Measurements from ENCODE around the gene MRPS11.
A peak's percentile ranks its signal among the peaks of the same experiment; 100 is the strongest.
"Not testable (repeated sequence)": the region's sequence is repeated elsewhere in the genome, so short reads cannot be mapped to it uniquely, and the experiment has no call there.

The MRPS11 gene

DNA sequence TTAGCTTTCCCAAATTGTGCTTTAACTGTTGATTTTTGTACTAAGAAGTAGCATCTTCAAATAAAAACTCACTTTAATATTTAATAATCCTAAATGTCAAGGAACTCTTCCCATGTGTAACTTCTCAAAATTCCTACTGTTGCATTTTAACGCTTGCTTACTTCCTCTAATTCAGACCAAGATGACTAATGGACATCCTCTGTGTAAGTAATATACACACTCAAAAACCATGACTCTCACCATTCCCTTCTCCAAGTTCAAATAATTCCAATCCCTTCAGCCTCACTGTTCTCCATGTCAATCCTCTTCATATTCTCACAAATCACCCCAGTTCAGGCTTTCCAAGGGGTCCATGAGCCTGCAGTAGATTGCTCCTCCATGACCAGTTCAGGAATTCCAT, 13.3 kb upstream of the MRPS11 start:
- in situ Hi-C loops (cut with MboI; ENCODE audit: low sequenced_read_pairs, unreplicated experiment), result no loop called here
- DNase-seq (ENCODE audit: low spot score), result no peak
- TF ChIP-seq, protein P1, sequence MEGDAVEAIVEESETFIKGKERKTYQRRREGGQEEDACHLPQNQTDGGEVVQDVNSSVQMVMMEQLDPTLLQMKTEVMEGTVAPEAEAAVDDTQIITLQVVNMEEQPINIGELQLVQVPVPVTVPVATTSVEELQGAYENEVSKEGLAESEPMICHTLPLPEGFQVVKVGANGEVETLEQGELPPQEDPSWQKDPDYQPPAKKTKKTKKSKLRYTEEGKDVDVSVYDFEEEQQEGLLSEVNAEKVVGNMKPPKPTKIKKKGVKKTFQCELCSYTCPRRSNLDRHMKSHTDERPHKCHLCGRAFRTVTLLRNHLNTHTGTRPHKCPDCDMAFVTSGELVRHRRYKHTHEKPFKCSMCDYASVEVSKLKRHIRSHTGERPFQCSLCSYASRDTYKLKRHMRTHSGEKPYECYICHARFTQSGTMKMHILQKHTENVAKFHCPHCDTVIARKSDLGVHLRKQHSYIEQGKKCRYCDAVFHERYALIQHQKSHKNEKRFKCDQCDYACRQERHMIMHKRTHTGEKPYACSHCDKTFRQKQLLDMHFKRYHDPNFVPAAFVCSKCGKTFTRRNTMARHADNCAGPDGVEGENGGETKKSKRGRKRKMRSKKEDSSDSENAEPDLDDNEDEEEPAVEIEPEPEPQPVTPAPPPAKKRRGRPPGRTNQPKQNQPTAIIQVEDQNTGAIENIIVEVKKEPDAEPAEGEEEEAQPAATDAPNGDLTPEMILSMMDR (IDR thresholded peaks at IDR 0.05; ENCODE audit: borderline replicate concordance, control extremely low read depth, extremely low read depth, insufficient read depth, missing control alignments), result no peak

DNA sequence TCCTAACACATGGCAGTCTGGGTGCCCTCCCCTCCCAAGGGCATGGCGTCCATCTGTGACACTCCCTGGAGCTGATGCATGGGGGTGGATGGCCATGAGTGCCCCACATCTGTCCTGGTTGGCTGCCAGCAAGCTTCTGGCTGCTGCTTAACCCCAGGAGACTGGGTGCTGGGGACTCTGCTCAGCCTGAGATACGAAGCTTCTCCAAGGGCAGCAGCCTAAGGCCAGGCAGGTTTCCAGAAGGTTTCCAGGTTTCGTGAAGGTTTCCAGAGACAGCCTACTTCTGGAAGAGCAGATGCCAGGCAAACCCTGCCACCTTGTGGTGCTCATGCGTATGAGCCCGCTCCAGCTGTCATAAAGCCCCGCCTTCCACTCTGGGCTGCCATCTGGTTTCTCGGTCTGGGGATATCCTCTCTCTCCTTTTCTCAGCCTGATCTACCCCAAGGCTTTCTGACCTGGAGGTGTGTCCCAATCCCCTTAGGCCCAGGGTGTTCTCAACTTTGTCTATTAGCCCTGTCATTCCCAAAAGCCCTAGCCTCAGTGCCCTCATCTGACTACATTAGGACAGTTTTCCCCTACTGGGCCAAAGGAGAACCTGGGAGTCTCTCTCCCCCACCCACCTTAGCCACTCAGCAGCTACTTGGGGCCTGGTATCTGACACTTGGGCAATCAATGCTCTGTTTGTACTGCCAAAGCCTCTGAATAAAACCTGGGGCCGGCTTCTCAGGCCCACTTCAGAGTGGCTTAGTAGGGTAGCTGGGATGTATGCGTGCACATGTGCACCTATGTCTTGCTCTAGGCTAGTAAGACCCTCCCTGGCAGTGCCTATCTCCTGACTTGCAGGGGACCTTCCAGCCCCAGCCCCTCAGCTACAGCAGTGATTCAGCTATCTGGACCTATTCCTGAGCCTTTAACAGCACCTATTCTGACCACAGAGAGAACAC, 12.4 kb upstream of the MRPS11 start:
- TF ChIP-seq, protein P1 (IDR thresholded peaks at IDR 0.05; ENCODE audit: borderline replicate concordance, control extremely low read depth, extremely low read depth, insufficient read depth, missing control alignments), result peak; percentile 52
- in situ Hi-C loops (cut with MboI; ENCODE audit: low sequenced_read_pairs, unreplicated experiment), result no loop called here
- DNase-seq (ENCODE audit: low spot score), result peak; percentile 46

DNA sequence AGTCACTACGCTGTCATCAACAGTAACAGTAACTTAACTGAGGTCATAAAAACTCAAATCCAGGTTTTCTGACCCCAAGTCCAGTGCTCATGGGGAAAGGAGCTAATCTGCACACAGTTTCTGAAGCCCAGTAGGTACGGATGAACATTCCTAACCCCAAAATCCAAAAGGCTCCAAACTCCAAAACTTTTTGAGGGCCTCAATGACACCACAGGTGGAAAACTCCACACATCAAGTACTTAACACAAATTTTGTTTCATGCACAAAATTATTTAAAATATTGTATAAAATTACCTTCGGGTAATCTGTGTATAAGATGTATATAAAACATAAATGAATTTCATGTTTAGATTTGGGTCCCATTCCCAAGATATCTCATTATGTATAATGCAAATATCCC, 10.8 kb upstream of the MRPS11 start:
- DNase-seq (ENCODE audit: low spot score), result no peak
- in situ Hi-C loops (cut with MboI; ENCODE audit: low sequenced_read_pairs, unreplicated experiment), result no loop called here
- TF ChIP-seq, protein P1 (IDR thresholded peaks at IDR 0.05; ENCODE audit: borderline replicate concordance, control extremely low read depth, extremely low read depth, insufficient read depth, missing control alignments), result no peak

DNA sequence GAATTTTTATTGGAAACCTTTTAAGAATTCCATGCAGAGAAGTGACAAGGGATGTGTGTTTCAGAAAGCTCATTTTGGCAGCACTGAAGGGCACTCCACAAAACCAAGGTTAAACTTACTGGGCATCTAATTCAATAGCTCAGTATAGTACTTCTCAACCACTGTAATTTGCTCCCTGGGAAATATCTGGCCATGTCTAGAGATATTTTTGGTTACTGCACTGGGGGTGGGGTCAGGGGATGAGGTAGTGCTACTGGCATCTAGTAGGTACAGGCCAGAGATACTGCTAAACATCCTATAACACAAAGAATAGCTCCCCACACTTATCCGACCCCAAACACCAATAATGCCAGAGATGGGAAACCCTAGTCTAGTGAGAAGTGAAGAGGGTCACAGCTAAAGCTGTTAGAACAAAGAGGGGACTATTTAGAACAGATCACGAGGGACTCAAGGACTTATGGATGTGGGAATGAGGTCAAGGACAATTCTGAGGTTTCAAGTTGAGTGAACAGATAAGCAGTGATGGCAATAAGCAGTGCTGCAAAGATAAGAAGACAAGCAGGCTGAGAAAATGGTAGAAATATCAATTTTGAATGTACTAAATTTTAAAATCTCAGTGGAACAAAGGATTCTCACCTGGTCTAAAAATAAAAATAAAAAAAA, 3.5 kb upstream of the MRPS11 start:
- TF ChIP-seq, protein P1 (IDR thresholded peaks at IDR 0.05; ENCODE audit: borderline replicate concordance, control extremely low read depth, extremely low read depth, insufficient read depth, missing control alignments), result no peak
- in situ Hi-C loops (cut with MboI; ENCODE audit: low sequenced_read_pairs, unreplicated experiment), result no loop called here
- DNase-seq (ENCODE audit: low spot score), result no peak

DNA sequence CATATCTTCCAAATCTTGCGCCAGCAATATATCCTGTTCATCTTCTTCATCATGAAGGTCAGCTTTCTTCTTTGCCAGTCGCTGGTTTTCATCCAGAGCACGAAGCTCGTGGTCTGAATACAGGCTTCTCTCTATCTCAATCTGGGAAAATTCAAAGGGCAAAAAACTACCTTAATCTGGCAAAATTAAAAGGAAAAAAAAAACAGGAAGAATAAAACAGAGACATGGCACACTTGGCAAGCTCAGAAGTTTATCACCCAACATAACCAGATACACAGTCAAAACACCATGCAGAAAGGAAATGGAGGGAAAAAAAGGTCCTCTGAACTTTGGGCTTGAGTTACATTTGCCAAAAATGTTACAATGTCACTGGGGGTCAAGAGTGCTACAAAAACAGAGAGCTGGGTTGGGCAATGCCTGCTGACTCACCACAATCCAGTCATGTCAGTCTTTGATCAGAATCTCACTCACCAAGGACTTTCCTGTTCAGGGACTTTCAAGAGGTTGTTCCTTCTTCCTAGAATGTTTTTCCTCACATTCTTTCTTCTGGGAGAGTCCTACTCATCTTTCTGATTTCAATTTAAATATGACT, 1.8 kb upstream of the MRPS11 start:
- TF ChIP-seq, protein P1 (IDR thresholded peaks at IDR 0.05; ENCODE audit: borderline replicate concordance, control extremely low read depth, extremely low read depth, insufficient read depth, missing control alignments), result no peak
- no peak for DNase-seq (ENCODE audit: low spot score)
- in situ Hi-C loops (cut with MboI; ENCODE audit: low sequenced_read_pairs, unreplicated experiment), result no loop called here

DNA sequence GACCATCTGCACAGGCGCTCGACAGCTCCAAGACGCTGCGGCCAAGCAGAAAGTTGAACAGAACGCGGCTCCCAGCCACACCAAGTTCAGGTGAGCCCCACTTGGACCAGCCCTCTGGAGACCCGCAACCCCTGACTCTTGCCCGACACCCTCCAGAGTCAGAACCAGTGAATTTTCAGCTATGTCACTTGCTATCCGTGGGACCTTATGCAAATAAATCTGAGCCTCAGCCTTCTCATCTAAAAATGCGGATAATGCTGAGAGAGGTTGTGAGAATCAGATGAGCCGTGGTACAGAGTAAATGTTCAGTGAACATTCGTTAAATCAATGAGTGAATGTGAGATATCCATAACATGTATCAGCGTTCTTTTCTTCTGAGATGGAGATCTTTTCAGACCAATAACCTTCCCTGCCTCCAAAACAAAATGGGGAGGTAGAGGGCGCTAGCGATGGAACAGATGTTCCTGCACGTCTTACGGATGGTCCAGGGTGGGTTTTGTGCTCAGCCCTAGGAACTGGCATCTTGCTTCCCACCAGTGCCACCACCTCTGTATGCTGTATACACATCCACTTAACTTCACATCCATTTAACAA, 524 bp downstream of the MRPS11 start:
- in situ Hi-C loops (cut with MboI; ENCODE audit: low sequenced_read_pairs, unreplicated experiment), result no loop called here
- TF ChIP-seq, protein P1 (IDR thresholded peaks at IDR 0.05; ENCODE audit: borderline replicate concordance, control extremely low read depth, extremely low read depth, insufficient read depth, missing control alignments), result peak; percentile 41
- no peak for DNase-seq (ENCODE audit: low spot score)

DNA sequence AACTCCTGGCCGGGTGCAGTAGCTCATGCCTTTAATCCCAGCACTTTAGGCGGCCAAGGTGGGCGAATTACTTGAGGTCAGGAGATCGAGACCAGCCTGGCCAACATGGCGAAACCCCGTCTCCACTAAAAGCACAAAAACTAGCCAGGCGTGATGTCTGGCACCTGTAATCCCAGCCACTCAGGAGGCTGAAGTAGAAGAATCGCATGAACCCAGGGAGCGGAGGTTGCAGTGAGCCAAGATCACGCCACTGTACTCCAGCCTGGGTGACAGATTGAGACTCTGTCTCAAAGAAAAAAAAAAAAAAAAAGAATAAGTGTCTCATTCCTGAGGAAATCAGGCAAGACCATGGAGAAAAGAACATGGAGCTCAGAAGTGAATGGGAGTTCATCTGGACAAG, 1.2 kb downstream of the MRPS11 start:
- DNase-seq (ENCODE audit: low spot score); in situ Hi-C loops (cut with MboI; ENCODE audit: low sequenced_read_pairs, unreplicated experiment): not testable (repeated sequence)

Measured in GM13976 (cell line).